Lung (tissue), 12 donors: Measurements from ENCODE around the gene CNP. TPM values are rescaled to one million over a fixed set of nuclear protein-coding genes. Genes with fewer than 3 reads are reported as not detected.

Source experiments
- ATAC-seq: fragments of 200-7000 bp; cut with Tn5 transposase; one replicate; pipeline ENCODE4 v1.9.1; 2020; ENCODE audit warnings: moderate number of reproducible peaks; ENCODE audit not compliant: insufficient read depth, low FRiP score
- DNase-seq, 3 donors: peaks; one replicate each; pipeline ENCODE4 v3.0.0-alpha.2; 2013 to 2017
- H3K27ac ChIP-seq, 2 donors: one replicate each; pipeline ENCODE4 v1.5.1; 2013; ENCODE audit warnings: mild to moderate bottlenecking in 2 of 2, moderate library complexity in 2 of 2, control low read depth in 1 of 2, inconsistent platforms in 1 of 2, low read depth in 1 of 2, low read length in 1 of 2
- H3K27me3 ChIP-seq, 3 donors: one replicate each; pipeline ENCODE4 v1.5.1; 2013; ENCODE audit warnings: low read length in 2 of 3; ENCODE audit not compliant: control insufficient read depth in 3 of 3, insufficient read depth in 3 of 3
- H3K36me3 ChIP-seq, 4 donors: one replicate each; pipeline ENCODE4 v1.5.1; 2013; ENCODE audit warnings: low read length in 4 of 4, mild to moderate bottlenecking in 1 of 4, moderate library complexity in 1 of 4; ENCODE audit not compliant: control insufficient read depth in 4 of 4, insufficient read depth in 4 of 4
- H3K4me1 ChIP-seq, 5 donors: one replicate each; pipeline ENCODE4 v1.5.1; 2013; ENCODE audit warnings: low read length in 5 of 5, mild to moderate bottlenecking in 2 of 5, moderate library complexity in 1 of 5; ENCODE audit not compliant: control insufficient read depth in 5 of 5, insufficient read depth in 5 of 5
- H3K4me3 ChIP-seq: one replicate; pipeline ENCODE4 v1.5.1; 2013; ENCODE audit warnings: mild to moderate bottlenecking, control low read depth, moderate library complexity
- H3K9ac ChIP-seq, 2 donors: one replicate each; pipeline ENCODE4 v1.5.1; 2013; ENCODE audit warnings: low read length in 2 of 2, control low read depth in 1 of 2; ENCODE audit not compliant: insufficient read depth in 1 of 2
- H3K9me3 ChIP-seq, 4 donors: one replicate each; pipeline ENCODE4 v1.5.1; 2013; ENCODE audit warnings: low read length in 3 of 4, mild to moderate bottlenecking in 1 of 4, moderate library complexity in 1 of 4; ENCODE audit not compliant: control insufficient read depth in 4 of 4, insufficient read depth in 3 of 4
- CTCF ChIP-seq: IDR thresholded peaks from 2 replicates; pipeline ENCODE4 v1.5.1; 2012; ENCODE audit warnings: mild to moderate bottlenecking; ENCODE audit errors: control extremely low read depth, extremely low read depth
- WGBS, 2 donors: extraction: QIAGEN DNeasy Blood & Tissue Kit; methylation state at CpG; one replicate each; pipeline ENCODE4 v1.1.7; 2013; 5-methylcytosine and 5-hydroxymethylcytosine counted together
- polyA plus RNA-seq, 2 donors: library from polyadenylated mRNA; stranded (reverse); fragments of 200-250 nt; gene quantifications; one replicate each; pipeline ENCODE4 v1.2.1, GENCODE V29; 2013
- total RNA-seq, 2 donors: library from RNA; depleted of rRNA in 1 of 2; stranded (reverse); fragments of >200 nt in 1 of 2; gene quantifications; one replicate each; pipeline ENCODE4 v1.2.1, GENCODE V29; 2014 to 2021
- donor health status: control.
- donor health status: control.
- donor health status: Bipolar disorder and iron deficiency.
- donor health status: healthy.
- donor health status: DM: yes; HTN: yes; CAD: no.

Gene CNP
- total and polyA plus RNA-seq, 4 donors: 32.3 to 53.5 (median 33.9) TPM

- peaks cover 0 to 2% (median 1%) of the 10 kb centered on the region in 4 donors for H3K36me3 ChIP-seq
- peak; percentile 78 to 84 (median 81) for DNase-seq
- no peak overlapping the region for H3K27ac ChIP-seq
- no peak overlapping the region for H3K4me3 ChIP-seq
- 25 to 29% methylated on average over 9 of the region's 9 CpGs for WGBS, 2 donors
- no peak for ATAC-seq
- H3K4me1 ChIP-seq: peaks cover 0 to 32% (median 4%) of the 10 kb centered on the region in 5 donors
- H3K9ac ChIP-seq: no peak overlapping the region
- H3K9me3 ChIP-seq: no peaks in the 10 kb centered on the region
- peak; percentile 85 for TF ChIP-seq CTCF
- no peaks in the 10 kb centered on the region for H3K27me3 ChIP-seq
These were observed 3.7 kb upstream of the CNP start for GRCh38 chr17:41962768-41963434.

GRCh38 chr17:41965694-41966462 lies 717 bp upstream of the CNP start:
- peaks cover 0 to 18% (median 11%) of the 10 kb centered on the region in 4 donors for H3K36me3 ChIP-seq
- H3K9me3 ChIP-seq: no peaks in the 10 kb centered on the region
- H3K27me3 ChIP-seq: no peaks in the 10 kb centered on the region
- peak overlapping the region; percentile 38 for H3K4me3 ChIP-seq
- peaks cover 0 to 34% (median 3%) of the 10 kb centered on the region in 5 donors for H3K4me1 ChIP-seq
- WGBS, 2 donors: 3 to 6% methylated on average over 18 of the region's 18 CpGs
- no peak for TF ChIP-seq CTCF
- DNase-seq (peak; percentile 64 to 75 (median 65)), ATAC-seq (peak; percentile 53)
- H3K27ac ChIP-seq: peak overlapping the region; percentile 60 to 94
- H3K9ac ChIP-seq: peak overlapping the region; percentile 44 to 89

GRCh38 chr17:41967141-41967920 lies 736 bp downstream of the CNP start:
- H3K9ac ChIP-seq: peak overlapping the region; percentile 65 to 68
- H3K36me3 ChIP-seq: peaks cover 0 to 22% (median 17%) of the 10 kb centered on the region in 4 donors
- ATAC-seq (peak; percentile 1), DNase-seq (peak in 2 of 3 donors; percentile 15 to 25)
- H3K9me3 ChIP-seq: no peaks in the 10 kb centered on the region
- peaks cover 0 to 34% (median 3%) of the 10 kb centered on the region in 5 donors for H3K4me1 ChIP-seq
- H3K4me3 ChIP-seq: peak overlapping the region; percentile 80
- H3K27me3 ChIP-seq: no peaks in the 10 kb centered on the region
- 14 to 25% methylated on average over 38 to 39 of the region's 39 CpGs for WGBS, 2 donors
- no peak for TF ChIP-seq CTCF
- H3K27ac ChIP-seq: peak overlapping the region; percentile 81 to 83
